B cell (primary cell): Measurements from ENCODE around the gene FAM72D.
"Not testable (repeated sequence)": the region's sequence is repeated elsewhere in the genome, so short reads cannot be mapped to it uniquely, and the experiment has no call there.

ENCODE experiments used
- EZH2 ChIP-seq: IDR thresholded peaks from 2 replicates; pipeline ENCODE4 v1.6.1; 2012; ENCODE audit warnings: borderline replicate concordance, low read depth, mild to moderate bottlenecking, moderate library complexity, low read length; ENCODE audit not compliant: insufficient read depth, poor library complexity, severe bottlenecking
- TF ChIP-seq, protein P1 (sequence below): fragments of 200-600 bp; IDR thresholded peaks from one replicate; pipeline ENCODE4 v1.8.0; 2022; ENCODE audit warnings: antibody characterized with exemption, mild to moderate bottlenecking

DNA sequence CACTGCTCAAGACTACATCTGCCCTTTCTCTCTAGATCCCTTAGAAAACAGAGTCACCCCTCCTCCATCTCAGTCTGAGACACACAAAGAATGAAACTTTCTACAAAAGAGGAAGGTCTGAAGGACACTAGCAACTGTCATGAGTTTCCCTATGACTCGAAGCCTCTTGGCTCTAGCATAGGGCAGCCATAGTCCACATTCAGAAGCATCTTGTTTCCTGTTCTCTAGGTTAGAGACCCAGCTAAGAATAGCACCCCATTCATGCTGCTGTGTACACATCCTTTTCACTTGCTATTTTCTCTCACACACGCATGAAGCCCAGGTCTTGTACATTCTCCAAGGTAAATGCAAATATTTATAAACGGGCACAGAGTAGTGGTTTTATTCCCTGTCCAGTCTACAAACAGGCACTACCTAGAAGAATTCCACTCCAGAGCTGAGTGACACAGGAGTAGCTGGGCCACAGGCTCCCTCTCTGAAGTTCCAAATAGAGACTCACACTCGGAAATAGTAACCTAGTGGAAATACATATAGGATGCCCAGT is 40.5 kb upstream of the FAM72D start:
- TF ChIP-seq, protein P1, sequence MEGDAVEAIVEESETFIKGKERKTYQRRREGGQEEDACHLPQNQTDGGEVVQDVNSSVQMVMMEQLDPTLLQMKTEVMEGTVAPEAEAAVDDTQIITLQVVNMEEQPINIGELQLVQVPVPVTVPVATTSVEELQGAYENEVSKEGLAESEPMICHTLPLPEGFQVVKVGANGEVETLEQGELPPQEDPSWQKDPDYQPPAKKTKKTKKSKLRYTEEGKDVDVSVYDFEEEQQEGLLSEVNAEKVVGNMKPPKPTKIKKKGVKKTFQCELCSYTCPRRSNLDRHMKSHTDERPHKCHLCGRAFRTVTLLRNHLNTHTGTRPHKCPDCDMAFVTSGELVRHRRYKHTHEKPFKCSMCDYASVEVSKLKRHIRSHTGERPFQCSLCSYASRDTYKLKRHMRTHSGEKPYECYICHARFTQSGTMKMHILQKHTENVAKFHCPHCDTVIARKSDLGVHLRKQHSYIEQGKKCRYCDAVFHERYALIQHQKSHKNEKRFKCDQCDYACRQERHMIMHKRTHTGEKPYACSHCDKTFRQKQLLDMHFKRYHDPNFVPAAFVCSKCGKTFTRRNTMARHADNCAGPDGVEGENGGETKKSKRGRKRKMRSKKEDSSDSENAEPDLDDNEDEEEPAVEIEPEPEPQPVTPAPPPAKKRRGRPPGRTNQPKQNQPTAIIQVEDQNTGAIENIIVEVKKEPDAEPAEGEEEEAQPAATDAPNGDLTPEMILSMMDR: not testable (repeated sequence)
- TF ChIP-seq EZH2: not testable (repeated sequence)
